SK-N-SH (cell line): ENCODE measurements around the gene KLHL4. TPM values are rescaled to one million over a fixed set of nuclear protein-coding genes. Genes with fewer than 3 reads are reported as not detected.

Experiments
- CTCF ChIA-PET: fragments of 300-600, 350-600 bp; formaldehyde crosslinking; extraction: SDS; loops from one replicate; lab custom pipeline; 2021; lab: Yijun Ruan, JAX
- POLR2A ChIA-PET: fragments of 350-600 bp; sonication (Branson Sonifier 250); formaldehyde crosslinking; extraction: SDS; loops from one replicate; lab custom pipeline; 2020; ENCODE audit warnings: antibody characterized with exemption, inconsistent platforms; lab: Yijun Ruan, JAX
- DNase-seq: peaks from one replicate; pipeline ENCODE4 v3.0.0; 2012
- H2AFZ ChIP-seq: fragments of 200-600 bp; sonication (generic); 2 replicates; pipeline ENCODE4 v1.8.1; 2016; ENCODE audit warnings: antibody characterized with exemption, mild to moderate bottlenecking, low read depth
- H3F3A ChIP-seq: fragments of 200-600 bp; sonication (generic); replicated peaks from 2 replicates; pipeline ENCODE3; 2016; ENCODE audit warnings: antibody characterized with exemption, mild to moderate bottlenecking; ENCODE audit not compliant: insufficient read depth
- H3K27ac ChIP-seq, 2 experiments: fragments of 200-500 bp in 1 of 2; fragments of 200-600 bp in 1 of 2; sonication (Bioruptor generic) in 1 of 2; sonication (generic), shearing (Covaris generic) in 1 of 2; 2 replicates each; pipeline versions ENCODE4 v1.5.1 to v1.6.1; 2014 to 2016; ENCODE audit warnings: low read depth in 2 of 2, inconsistent platforms in 1 of 2, low read length in 1 of 2, mild to moderate bottlenecking in 1 of 2, mixed read lengths in 1 of 2
- H3K27me3 ChIP-seq: fragments of 200-600 bp; sonication (generic), shearing (Covaris generic); 2 replicates; pipeline ENCODE4 v1.6.1; 2016; ENCODE audit warnings: mixed run types; ENCODE audit not compliant: insufficient read depth
- H3K36me3 ChIP-seq, 2 experiments: fragments of 200-500 bp in 1 of 2; fragments of 200-600 bp in 1 of 2; sonication (Bioruptor generic) in 1 of 2; sonication (generic) in 1 of 2; replicated peaks in 1 of 2; 2 replicates each; pipeline versions ENCODE3 to v1.5.1; 2014 to 2016; ENCODE audit warnings: low read length in 1 of 2, mild to moderate bottlenecking in 1 of 2; ENCODE audit not compliant: insufficient read depth in 2 of 2, control insufficient read depth in 1 of 2
- H3K4me1 ChIP-seq, 2 experiments: fragments of 200-500 bp in 1 of 2; fragments of 200-600 bp in 1 of 2; sonication (Bioruptor generic) in 1 of 2; sonication (generic), shearing (Covaris generic) in 1 of 2; 2 replicates each; pipeline versions ENCODE4 v1.5.1 to v1.6.1; 2014 to 2016; ENCODE audit warnings: low read depth in 1 of 2, low read length in 1 of 2, mixed run types in 1 of 2; ENCODE audit not compliant: insufficient read depth in 2 of 2, control insufficient read depth in 1 of 2
- H3K4me2 ChIP-seq: fragments of 200-600 bp; sonication (generic), shearing (Covaris generic); 2 replicates; pipeline ENCODE4 v1.6.1; 2017; ENCODE audit warnings: mixed run types
- H3K4me3 ChIP-seq, 2 experiments: fragments of 200-500 bp in 1 of 2; fragments of 200-600 bp in 1 of 2; sonication (Bioruptor generic) in 1 of 2; sonication (generic), shearing (Covaris generic) in 1 of 2; 2 replicates each; pipeline versions ENCODE4 v1.5.1 to v1.8.1; 2014 to 2016; ENCODE audit warnings: low read depth in 2 of 2, inconsistent platforms in 1 of 2, low read length in 1 of 2, mild to moderate bottlenecking in 1 of 2, mixed read lengths in 1 of 2, moderate library complexity in 1 of 2
- H3K79me2 ChIP-seq: fragments of 200-600 bp; sonication (generic); 2 replicates; pipeline ENCODE4 v1.8.1; 2017; ENCODE audit warnings: mild to moderate bottlenecking; ENCODE audit not compliant: insufficient read depth
- H3K9ac ChIP-seq: fragments of 200-600 bp; sonication (generic); 2 replicates; pipeline ENCODE4 v1.6.1; 2017; ENCODE audit warnings: mixed run types
- H3K9me2 ChIP-seq: fragments of 200-600 bp; sonication (generic); 2 replicates; pipeline ENCODE4 v1.6.1; 2017; ENCODE audit warnings: mixed run types
- H3K9me3 ChIP-seq: fragments of 200-600 bp; sonication (generic); 2 replicates; pipeline ENCODE4 v1.6.1; 2017; ENCODE audit warnings: mixed run types, mild to moderate bottlenecking, moderate library complexity
- H4K20me1 ChIP-seq: fragments of 200-600 bp; sonication (generic); 2 replicates; pipeline ENCODE4 v1.6.1; 2017; ENCODE audit warnings: mild to moderate bottlenecking, mixed run types; ENCODE audit not compliant: insufficient read depth
- FOXJ3 ChIP-seq: sonication (generic); formaldehyde crosslinking; IDR thresholded peaks from 2 replicates; pipeline ENCODE4 v1.5.1; 2020; ENCODE audit warnings: mild to moderate bottlenecking, missing genetic modification reagents
- JUND ChIP-seq: IDR thresholded peaks from 2 replicates; pipeline ENCODE4 v1.4.0; 2012
- MAX ChIP-seq: IDR thresholded peaks from 2 replicates; pipeline ENCODE4 v1.4.0; 2012; ENCODE audit warnings: low read depth
- MEF2A ChIP-seq: IDR thresholded peaks from 2 replicates; pipeline ENCODE4 v1.4.0; 2012; ENCODE audit warnings: low read depth, borderline replicate concordance
- MXI1 ChIP-seq: IDR thresholded peaks from 2 replicates; pipeline ENCODE4 v1.6.1; 2012; ENCODE audit warnings: mild to moderate bottlenecking, low read depth, low read length, improper control_type of control experiment
- PBX3 ChIP-seq: IDR thresholded peaks from 2 replicates; pipeline ENCODE4; 2012
- RAD21 ChIP-seq: IDR thresholded peaks from 2 replicates; pipeline ENCODE4 v1.6.1; 2012; ENCODE audit warnings: mild to moderate bottlenecking, low read length
- RCOR1 ChIP-seq: fragments of 150-350 bp; IDR thresholded peaks from 2 replicates; pipeline ENCODE4 v1.6.1; 2017; ENCODE audit warnings: antibody characterized with exemption, low read length
- REST ChIP-seq: IDR thresholded peaks from 2 replicates; pipeline ENCODE4 v1.6.1; 2012; ENCODE audit warnings: mild to moderate bottlenecking, low read depth, low read length, moderate library complexity
- RFX5 ChIP-seq: IDR thresholded peaks from 2 replicates; pipeline ENCODE4 v1.6.1; 2012; ENCODE audit warnings: mild to moderate bottlenecking, improper control_type of control experiment, low read length
- RXRA ChIP-seq: IDR thresholded peaks from 2 replicates; pipeline ENCODE4 v1.4.0; 2012; ENCODE audit warnings: low read depth, mild to moderate bottlenecking, borderline replicate concordance
- USF1 ChIP-seq: IDR thresholded peaks from 2 replicates; pipeline ENCODE4 v1.4.0; 2012; ENCODE audit warnings: low read depth, borderline replicate concordance
- USF2 ChIP-seq: fragments of 150-350 bp; IDR thresholded peaks from 2 replicates; pipeline ENCODE4 v1.6.1; 2017; ENCODE audit warnings: antibody characterized with exemption, low read length, low read depth, borderline replicate concordance
- YY1 ChIP-seq: IDR thresholded peaks from 2 replicates; pipeline ENCODE4 v1.4.0; 2012; ENCODE audit warnings: low read depth, mild to moderate bottlenecking
- ZBTB33 ChIP-seq: IDR thresholded peaks from 2 replicates; pipeline ENCODE4 v1.4.0; 2012; ENCODE audit warnings: low read depth, borderline replicate concordance
- WGBS: methylation state at CpG from one replicate; pipeline ENCODE4 v1.1.6; 2017; ENCODE audit warnings: low lambda C conversion rate; 5-methylcytosine and 5-hydroxymethylcytosine counted together
- polyA plus RNA-seq, 3 experiments: library from polyadenylated mRNA; depleted of rRNA; stranded (reverse); fragments of >200 nt; gene quantifications; 2 replicates each; pipeline ENCODE4 v1.2.3, GENCODE V29; 2012

Gene KLHL4
- polyA plus RNA-seq, 1 of the 3 experiments (the other 2 are of a cell fraction): 0.18 TPM

GRCh38 chrX:87706134-87706533, 188.5 kb downstream of the KLHL4 start:
- 0% methylated on average over 2 of the region's 2 CpGs for WGBS
- POLR2A ChIA-PET: no interaction called here
- no peaks in the 10 kb centered on the region for H3K27me3 ChIP-seq

GRCh38 chrX:87710580-87710979, 193.0 kb downstream of the KLHL4 start:
- Histone ChIP-seq H3K4me3 (no peak overlapping the region), H4K20me1 (no peaks in the 10 kb centered on the region), H3K4me2 (no peak overlapping the region), H3K9me3 (no peaks in the 10 kb centered on the region), H3K27ac (no peak overlapping the region), H3K9me2 (no peaks in the 10 kb centered on the region), H3K9ac (no peak overlapping the region), H3F3A (no peaks in the 10 kb centered on the region), H3K4me1 (no peaks in the 10 kb centered on the region), H3K27me3 (no peaks in the 10 kb centered on the region), H3K36me3 (no peaks in the 10 kb centered on the region), H3K79me2 (no peaks in the 10 kb centered on the region), H2AFZ (no peak overlapping the region)
- 12% methylated on average over 1 of the region's 1 CpG for WGBS
- no peak for DNase-seq
- POLR2A ChIA-PET: no interaction called here
- CTCF ChIA-PET: no interaction called here
- TF ChIP-seq RXRA (no peak), REST (no peak), RAD21 (no peak), MAX (no peak), MXI1 (no peak), YY1 (no peak), ZBTB33 (no peak), RFX5 (no peak), RCOR1 (no peak), JUND (no peak)

More at GRCh38 chrX:87706134-87706533, 188.5 kb downstream of the KLHL4 start:
- Histone ChIP-seq H3K4me3 (no peak overlapping the region), H3K27ac (no peak overlapping the region), H3K9me2 (no peaks in the 10 kb centered on the region), H3K4me2 (no peak overlapping the region), H3K4me1 (no peaks in the 10 kb centered on the region), H4K20me1 (no peaks in the 10 kb centered on the region), H3F3A (no peaks in the 10 kb centered on the region), H2AFZ (no peak overlapping the region), H3K9ac (no peak overlapping the region), H3K36me3 (no peaks in the 10 kb centered on the region), H3K79me2 (no peaks in the 10 kb centered on the region), H3K9me3 (no peaks in the 10 kb centered on the region)
- CTCF ChIA-PET: no interaction called here
- no peak for DNase-seq
- TF ChIP-seq YY1 (no peak), PBX3 (no peak), RAD21 (no peak), MEF2A (no peak), USF2 (no peak), FOXJ3 (no peak), USF1 (no peak)
